NK-92 (cell line): ENCODE data around the gene GABPB1.

Experiments
- DNase-seq: peaks from one replicate; lab custom pipeline; 2025; ENCODE audit not compliant: unreplicated experiment; lab: John Stamatoyannopoulos, UW

GABPB1 gene

DNA sequence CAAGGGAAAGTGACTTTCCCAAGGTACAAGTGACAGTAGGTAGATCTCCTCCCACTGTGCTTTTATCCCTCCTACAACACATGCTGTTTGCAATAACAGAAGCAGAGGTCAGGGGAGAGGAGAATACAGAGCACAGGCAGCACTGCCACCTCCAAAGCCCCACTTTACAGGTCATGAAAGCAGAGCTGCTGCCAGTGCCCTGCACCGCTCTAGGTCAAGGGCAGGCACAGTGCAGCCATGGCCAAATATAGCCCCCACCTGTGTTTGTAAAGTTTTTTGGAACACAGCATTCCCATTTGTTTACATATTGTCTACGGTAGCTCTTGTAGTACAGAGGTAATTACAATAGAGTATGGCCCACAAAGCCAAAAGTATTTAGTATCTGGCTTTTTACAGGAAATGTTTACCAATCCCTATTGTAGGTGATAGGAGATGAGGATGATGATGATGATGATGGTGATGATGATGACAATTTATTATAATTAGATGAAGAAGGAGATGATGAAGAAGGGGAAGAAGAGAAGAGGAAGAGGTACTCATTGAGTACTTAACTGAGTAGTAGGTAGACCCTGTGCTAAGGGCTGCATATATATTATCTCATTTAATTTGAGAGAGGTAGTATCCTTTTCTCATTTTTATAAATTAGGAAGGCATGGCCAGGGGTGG, 109.9 kb downstream of the GABPB1 start:
- no peak for DNase-seq

DNA sequence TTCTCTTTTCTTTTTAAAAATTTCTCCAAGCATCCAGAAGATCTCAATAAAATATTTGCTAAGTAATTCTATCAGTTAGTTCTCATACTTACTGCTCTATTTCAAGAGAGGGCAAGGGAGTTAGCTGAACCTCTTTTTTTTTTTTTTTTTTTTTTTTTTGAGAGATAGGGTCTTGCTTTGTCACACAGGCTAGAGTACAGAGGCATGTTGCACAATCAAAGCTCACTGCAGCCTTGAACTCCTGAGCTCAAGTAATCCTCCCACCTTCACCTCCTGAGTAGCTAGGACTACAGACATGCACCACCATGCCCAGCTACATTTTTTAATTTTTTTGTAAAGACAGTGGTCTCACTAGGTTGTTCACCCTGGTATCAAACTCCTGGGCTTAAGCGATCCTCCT, 110.8 kb downstream of the GABPB1 start:
- DNase-seq = no peak

DNA sequence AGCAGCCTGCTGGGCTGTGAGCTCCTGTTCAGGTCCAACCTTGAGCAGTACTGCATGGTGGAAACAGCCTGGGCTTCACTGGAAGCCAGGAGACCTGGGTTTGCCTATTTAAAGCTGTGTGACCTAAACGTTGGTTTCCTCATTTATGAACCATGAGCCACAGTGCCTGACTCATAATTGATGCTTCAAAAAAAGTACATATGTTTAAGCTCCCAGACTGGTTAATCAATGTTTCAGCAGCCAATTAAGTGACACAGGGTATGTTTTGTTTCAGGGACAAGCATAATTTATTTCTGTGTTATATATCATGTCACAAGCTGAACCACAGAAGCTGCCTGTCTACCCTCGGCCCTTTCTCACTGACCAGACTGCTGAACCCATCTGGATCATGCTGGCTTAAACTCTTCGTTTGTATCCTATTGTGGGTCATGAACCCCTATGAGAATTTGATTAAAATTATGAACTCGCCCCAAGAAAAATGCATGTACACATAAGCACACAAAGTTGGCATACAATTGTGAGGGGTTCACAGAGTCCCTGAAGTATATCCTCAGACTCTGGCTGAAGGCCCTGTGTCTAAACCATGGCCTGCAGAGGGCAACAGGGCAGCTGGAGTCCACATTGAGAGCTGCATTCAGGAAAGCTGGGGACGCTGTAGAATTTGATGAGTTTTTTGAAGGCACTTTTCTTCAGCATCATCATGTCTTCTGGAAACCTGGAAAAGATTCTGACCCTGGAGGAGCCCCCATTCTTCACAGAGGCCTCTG, 113.1 kb downstream of the GABPB1 start:
- DNase-seq = no peak

DNA sequence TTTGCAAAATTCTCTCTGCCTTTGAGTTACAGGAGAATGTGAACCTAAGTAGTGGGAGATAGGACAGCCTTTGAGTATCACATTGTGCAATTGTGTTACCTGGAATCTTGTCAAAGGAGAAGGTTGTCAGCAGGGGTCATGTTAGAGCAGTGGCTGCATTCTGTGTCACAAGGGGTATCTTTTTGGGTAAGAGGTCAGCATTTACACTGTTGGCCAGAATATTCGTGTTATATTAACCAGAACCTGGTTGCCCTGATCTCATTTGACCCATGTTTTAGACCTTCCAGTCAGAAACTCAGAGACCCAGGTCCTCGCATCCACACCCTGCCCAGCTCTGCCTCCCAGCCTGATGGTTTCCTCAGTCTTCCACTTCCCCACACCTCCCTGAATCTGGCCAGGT, 116.7 kb downstream of the GABPB1 start:
- no peak for DNase-seq

DNA sequence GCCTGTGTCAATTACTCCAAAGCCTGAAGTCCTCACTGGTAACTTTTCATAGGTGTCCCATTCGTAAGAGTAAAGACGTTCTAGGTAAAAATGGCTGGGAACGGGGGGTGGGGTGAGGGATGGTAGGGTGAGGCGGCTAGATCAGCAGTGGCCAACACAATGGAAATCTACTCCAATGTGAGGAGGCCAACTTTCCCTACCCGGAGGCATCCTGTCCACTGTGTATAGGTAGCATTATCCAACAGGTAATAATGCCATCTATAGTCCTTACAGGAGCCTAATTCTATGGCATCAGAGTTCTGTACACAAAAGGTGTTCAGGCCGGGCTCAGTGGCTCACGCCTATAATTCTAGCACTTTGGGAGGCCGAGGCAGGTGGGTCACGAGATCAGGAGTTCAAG, 118.6 kb downstream of the GABPB1 start:
- no peak for DNase-seq

DNA sequence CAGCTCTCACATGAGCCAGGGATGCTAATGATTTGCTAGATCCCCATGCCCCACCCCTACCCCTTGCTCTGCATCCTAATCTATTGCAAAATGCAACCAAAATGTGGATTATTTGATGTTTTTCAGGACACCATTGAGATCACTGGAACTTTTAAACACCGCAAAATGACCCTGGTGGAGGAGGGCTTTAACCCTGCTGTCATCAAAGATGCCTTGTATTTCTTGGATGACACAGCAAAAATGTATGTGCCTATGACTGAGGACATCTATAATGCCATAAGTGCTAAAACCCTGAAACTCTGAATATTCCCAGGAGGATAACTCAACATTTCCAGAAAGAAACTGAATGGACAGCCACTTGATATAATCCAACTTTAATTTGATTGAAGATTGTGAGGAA, 119.2 kb downstream of the GABPB1 start:
- DNase-seq = no peak

DNA sequence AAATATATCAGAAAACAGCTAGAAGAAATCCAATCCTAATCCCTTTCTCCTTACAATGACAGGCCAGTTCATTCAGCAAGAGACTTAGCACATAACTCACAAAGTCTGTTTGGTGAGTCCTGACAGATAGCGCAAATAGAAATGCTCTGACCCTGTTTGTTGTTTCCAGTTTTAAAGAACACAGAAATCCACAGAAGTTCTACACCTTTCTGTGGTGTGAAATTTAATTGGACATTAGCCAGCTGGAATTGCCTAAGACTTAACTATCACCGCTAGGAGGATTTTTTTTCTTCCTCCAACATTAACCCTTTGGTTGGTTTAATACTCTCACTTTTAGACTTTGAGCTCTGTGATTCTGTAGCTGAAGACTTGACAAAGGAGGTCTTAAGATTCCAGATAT, 120.2 kb downstream of the GABPB1 start:
- DNase-seq = no peak

DNA sequence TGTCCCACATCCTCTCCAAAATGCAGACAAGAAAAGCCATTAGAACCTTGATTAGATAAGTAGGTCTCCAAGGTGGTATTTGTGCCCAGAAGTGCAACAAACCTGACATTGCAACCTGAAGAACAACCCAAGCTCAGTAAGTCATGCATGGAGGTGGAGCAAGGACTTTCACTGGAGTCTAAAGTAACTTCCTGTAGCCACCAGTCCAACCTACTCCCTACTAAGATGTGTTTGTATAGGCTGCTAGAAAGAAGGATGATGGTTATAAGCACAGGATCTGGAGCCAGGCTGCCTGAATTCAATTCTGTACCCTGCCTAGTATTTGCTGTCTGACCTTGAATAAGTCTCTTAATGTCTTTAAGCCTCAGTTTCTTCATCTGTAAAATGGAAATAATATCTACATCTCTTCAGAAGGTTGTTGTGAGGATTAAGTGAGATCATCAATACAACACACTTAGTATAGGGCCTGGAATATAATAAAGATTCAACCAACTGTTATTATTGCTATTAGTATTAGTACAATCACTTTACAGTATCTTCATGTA, 121.7 kb downstream of the GABPB1 start:
- DNase-seq = no peak

DNA sequence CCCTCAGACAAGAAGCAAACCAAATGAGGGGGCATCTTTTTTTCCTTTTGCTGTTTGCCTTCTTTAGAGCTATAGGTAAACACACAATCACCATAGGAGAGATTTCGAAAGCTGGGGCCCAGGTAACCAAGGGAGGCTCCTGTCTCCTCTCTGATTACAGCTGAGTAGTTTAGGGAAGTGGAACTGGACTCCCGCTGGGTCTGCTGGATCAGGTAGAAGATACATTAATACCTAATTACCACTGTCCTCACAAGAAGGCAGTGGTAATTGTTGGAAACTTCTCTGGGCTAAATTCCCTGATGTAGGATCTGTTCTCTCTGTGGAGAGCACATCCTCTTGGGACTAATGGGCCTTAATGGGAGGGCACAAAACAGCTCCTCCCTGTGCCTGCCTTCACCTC, 122.2 kb downstream of the GABPB1 start:
- DNase-seq = no peak

DNA sequence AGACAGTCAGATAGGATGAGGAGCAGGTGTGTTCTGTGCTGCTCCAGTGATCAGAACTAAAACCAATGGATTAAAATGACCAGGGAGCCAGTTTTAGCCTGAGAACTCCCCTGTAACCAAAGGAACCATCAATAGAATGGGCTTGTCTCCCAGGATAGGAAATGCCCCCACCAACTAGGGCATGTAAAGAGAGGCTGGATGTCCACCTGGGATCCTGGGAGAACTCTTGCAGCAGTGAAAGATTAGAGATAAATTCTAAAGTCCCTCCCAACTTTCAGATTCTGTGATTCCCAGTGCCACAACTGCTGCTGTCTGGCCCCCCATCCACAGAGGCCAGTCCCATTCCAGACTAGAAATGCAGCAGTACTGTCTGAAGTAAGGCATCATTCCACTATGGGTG, 123.2 kb downstream of the GABPB1 start:
- no peak for DNase-seq

DNA sequence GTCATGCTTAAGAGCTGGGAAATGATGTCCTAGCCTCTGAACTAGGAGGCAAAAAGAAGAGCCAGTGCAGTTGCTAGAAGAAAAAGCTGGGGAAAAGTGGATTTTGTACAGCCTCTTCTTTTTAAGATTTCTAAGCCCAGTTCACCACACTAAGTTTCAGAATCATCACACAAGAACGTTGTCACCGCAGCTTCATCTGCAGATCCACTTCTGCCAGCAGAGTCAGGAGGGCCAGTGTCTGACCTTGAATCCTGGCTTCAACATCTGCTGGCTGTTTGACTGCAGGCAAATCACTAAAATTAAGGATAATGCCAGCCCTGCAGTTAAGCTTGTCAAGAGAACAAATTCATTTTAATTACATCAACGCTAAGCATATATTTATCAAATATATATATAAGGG, 125.7 kb downstream of the GABPB1 start:
- DNase-seq = no peak

DNA sequence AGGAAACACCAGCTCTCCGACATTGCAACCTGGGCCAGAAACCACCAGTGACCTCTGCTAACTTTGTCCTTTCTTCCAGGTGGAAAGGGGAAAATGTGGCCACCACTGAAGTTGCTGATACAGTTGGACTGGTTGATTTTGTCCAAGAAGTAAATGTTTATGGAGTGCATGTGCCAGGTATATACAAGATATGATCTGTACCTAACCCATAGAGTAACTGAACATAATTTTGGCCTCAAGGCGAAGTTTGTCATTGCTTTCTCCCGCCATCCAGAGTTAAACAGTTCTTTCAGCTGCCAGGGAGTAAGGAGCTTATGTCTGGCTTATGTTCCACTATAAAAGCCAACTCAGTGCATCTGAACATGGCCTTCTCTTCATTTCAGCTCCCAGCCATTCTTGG, 126.1 kb downstream of the GABPB1 start:
- no peak for DNase-seq

DNA sequence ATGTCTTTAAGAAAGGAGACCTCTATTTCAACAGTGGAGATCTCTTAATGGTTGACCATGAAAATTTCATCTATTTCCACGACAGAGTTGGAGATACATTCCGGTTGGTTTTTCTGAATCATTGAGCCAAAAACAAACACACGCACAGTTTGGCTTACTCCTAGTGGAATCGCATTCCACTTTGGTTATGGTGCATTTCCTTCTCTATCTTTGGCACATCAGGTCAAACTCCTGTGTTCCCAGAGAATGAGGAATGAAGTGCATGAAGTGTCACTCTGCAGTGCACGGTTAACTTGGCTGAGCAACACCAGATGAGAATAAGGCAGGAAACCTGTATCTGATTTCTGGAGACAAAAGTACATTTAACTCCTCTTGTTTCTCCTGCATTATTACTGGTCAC, 127.9 kb downstream of the GABPB1 start:
- DNase-seq = no peak

DNA sequence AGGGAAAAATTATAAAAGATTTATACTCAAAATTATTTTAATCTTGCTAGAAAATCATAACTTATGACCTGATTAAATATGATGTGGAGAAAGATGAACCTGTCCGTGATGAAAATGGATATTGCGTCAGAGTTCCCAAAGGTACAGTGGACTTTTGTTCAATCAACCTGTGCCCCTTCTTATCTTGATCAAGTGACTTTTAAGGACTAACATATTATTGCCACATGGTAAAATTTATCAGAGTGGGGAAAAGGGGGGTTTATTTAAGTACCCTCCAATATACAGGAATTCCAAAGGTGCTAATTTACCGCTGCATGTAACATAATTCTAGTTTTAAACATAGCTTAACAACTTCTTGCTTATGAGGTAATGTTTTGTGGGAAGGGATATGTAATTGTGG, 129.1 kb downstream of the GABPB1 start:
- no peak for DNase-seq
